GM12878 (cell line): Measurements from ENCODE around the gene HMCN2. TPM values are rescaled to one million over a fixed set of nuclear protein-coding genes. Genes with fewer than 3 reads are reported as not detected.
"Not testable (repeated sequence)": the region's sequence is repeated elsewhere in the genome, so short reads cannot be mapped to it uniquely, and the experiment has no call there.

Experiments
- ATAC-seq: fragments of 200-7000 bp; cut with Tn5 transposase; 3 replicates; pipeline ENCODE4 v1.9.1; 2020; ENCODE audit warnings: mild to moderate bottlenecking, moderate library complexity
- BruUV-seq: library from RNA; stranded (reverse); fragments of 400-500 nt; replicated peaks from 2 replicates; lab custom pipeline; 2021; lab: Mats Ljungman, UMichigan
- CTCF ChIA-PET: fragments of 300-600 bp; sonication (Branson Sonifier 250); formaldehyde crosslinking; extraction: SDS; loops from one replicate; lab custom pipeline; 2021; ENCODE audit warnings: inconsistent platforms; lab: Yijun Ruan, JAX
- POLR2A ChIA-PET: fragments of 350-600 bp; formaldehyde crosslinking; extraction: SDS; loops from one replicate; lab custom pipeline; 2021; ENCODE audit warnings: inconsistent platforms; lab: Charles Lee
- RAD21 ChIA-PET: fragments of 300-600 bp; sonication (Branson Sonifier 250); formaldehyde crosslinking; loops from one replicate; lab custom pipeline; 2023; ENCODE audit warnings: antibody characterized with exemption; ENCODE audit not compliant: unreplicated experiment; lab: Charles Lee
- SMC1A ChIA-PET: fragments of 300-600 bp; sonication (Branson Sonifier 250); formaldehyde crosslinking; loops from one replicate; lab custom pipeline; 2023; ENCODE audit not compliant: unreplicated experiment, uncharacterized antibody; lab: Charles Lee
- DNase-seq: peaks from one replicate; pipeline ENCODE4 v3.0.0-alpha.2; 2011; ENCODE audit warnings: low read depth, low spot score
- FAIRE-seq: peaks from 3 replicates; lab custom pipeline; 2011; peaks lifted over from hg19 to GRCh38; lab: Jason Lieb, UNC
- H2AFZ ChIP-seq: 2 replicates; pipeline ENCODE4 v1.6.0; 2011; ENCODE audit warnings: low read depth, low read length, control low read depth; ENCODE audit not compliant: control insufficient read depth
- H3K27ac ChIP-seq: 2 replicates; pipeline ENCODE4 v1.5.1; 2011; ENCODE audit warnings: control low read depth; ENCODE audit not compliant: control insufficient read depth, insufficient read depth
- H3K27me3 ChIP-seq, 2 experiments: replicated peaks in 1 of 2; 2 replicates each; pipeline versions ENCODE4 v1.6.0 to v1.6.1; 2011; ENCODE audit warnings: low read length in 1 of 2; ENCODE audit not compliant: control insufficient read depth in 2 of 2, insufficient read depth in 2 of 2
- H3K36me3 ChIP-seq, 2 experiments: 2 replicates each; pipeline ENCODE4 v1.5.1; 2011; ENCODE audit warnings: low read length in 1 of 2; ENCODE audit not compliant: control insufficient read depth in 2 of 2, insufficient read depth in 2 of 2
- H3K4me1 ChIP-seq: 2 replicates; pipeline ENCODE4 v1.6.1; 2011; ENCODE audit warnings: mild to moderate bottlenecking, low read length, moderate library complexity, mixed read lengths; ENCODE audit not compliant: control insufficient read depth, insufficient read depth
- H3K4me2 ChIP-seq: 2 replicates; pipeline ENCODE4 v1.6.0; 2011; ENCODE audit warnings: control low read depth; ENCODE audit not compliant: control insufficient read depth, insufficient read depth
- H3K4me3 ChIP-seq: fragments of 200-600 bp; sonication (generic); 2 replicates; pipeline ENCODE4 v1.5.1; 2016
- H3K79me2 ChIP-seq: 2 replicates; pipeline ENCODE4 v1.6.0; 2011; ENCODE audit warnings: low read length; ENCODE audit not compliant: control insufficient read depth, insufficient read depth
- H3K9ac ChIP-seq: 2 replicates; pipeline ENCODE4 v1.8.0; 2011; ENCODE audit warnings: low read length, control low read depth, mixed read lengths; ENCODE audit not compliant: control insufficient read depth, insufficient read depth
- H3K9me3 ChIP-seq: replicated peaks from 3 replicates; pipeline ENCODE4 v1.5.1; 2011; ENCODE audit warnings: mild to moderate bottlenecking, low read length; ENCODE audit not compliant: control insufficient read depth, insufficient read depth
- H4K20me1 ChIP-seq: 2 replicates; pipeline ENCODE4 v1.6.0; 2011; ENCODE audit not compliant: control insufficient read depth, insufficient read depth
- WGBS: methylation state at CpG from one replicate; pipeline ENCODE4 v1.1.6; 2016; ENCODE audit warnings: low lambda C conversion rate; ENCODE audit not compliant: insufficient replicate concordance, insufficient coverage; ENCODE audit errors: missing lambda C conversion rate; 5-methylcytosine and 5-hydroxymethylcytosine counted together
- in situ Hi-C: fragments of 300-500 bp; cut with MboI; formaldehyde crosslinking; loops from 9 replicates; pipeline ENCODE4 v1.14.3; 2018; ENCODE audit warnings: mixed read lengths
- intact Hi-C: fragments of 100-400 bp; cut with micrococcal nuclease; formaldehyde crosslinking; loops from one replicate; pipeline ENCODE4 v1.14.2; 2022; ENCODE audit not compliant: unreplicated experiment
- polyA plus RNA-seq, 11 experiments: library from polyadenylated mRNA; depleted of rRNA in 4 of 11; unstranded in 6 of 11; stranded (reverse) in 5 of 11; fragments of >200 nt; fragmentation: Nextera tagmentation in 4 of 11; fragmentation: Illumina TruSeq in 1 of 11; extraction: Ambion mirVana in 4 of 11; extraction: Trizol in 1 of 11; gene quantifications; 1 replicate in 1 of 11; 2 replicates in 10 of 11; pipeline versions ENCODE4 v1.2.1 to v1.2.3, GENCODE V29; 2011 to 2016; ENCODE audit warnings: inconsistent platforms in 2 of 11, missing spikeins in 2 of 11, low read depth in 1 of 11
- total RNA-seq, 4 experiments: library from RNA; depleted of rRNA in 3 of 4; stranded (reverse); fragments of >200 nt in 3 of 4; fragmentation: Illumina TruSeq in 1 of 4; extraction: Trizol in 1 of 4; gene quantifications; 2 replicates each; pipeline versions ENCODE4 v1.2.1 to v1.2.3, GENCODE V29; 2013 to 2021
- TF ChIP-seq, protein P1 (sequence below): fragments of 450-650 bp; IDR thresholded peaks from 2 replicates; pipeline ENCODE4 v1.6.1; 2017; ENCODE audit warnings: mild to moderate bottlenecking, moderate library complexity
- TF ChIP-seq, protein P2 (sequence below), 3 experiments: IDR thresholded peaks in 2 of 3; conservative IDR thresholded peaks in 1 of 3; 2 replicates each; pipeline ENCODE4 v1.5.1; 2011; ENCODE audit warnings: low read depth in 3 of 3, low read length in 3 of 3, mild to moderate bottlenecking in 3 of 3, control low read depth in 2 of 3, moderate library complexity in 2 of 3, inconsistent platforms in 1 of 3, mixed read lengths in 1 of 3; ENCODE audit not compliant: control insufficient read depth in 2 of 3, insufficient read depth in 1 of 3; ENCODE audit errors: extremely low read depth in 1 of 3

HMCN2 gene
- total and polyA plus RNA-seq, 10 of the 15 experiments (the other 5 are each of a cell fraction or from before 2014, with no cell fraction given) = 0.04 TPM; not detected in 9

DNA sequence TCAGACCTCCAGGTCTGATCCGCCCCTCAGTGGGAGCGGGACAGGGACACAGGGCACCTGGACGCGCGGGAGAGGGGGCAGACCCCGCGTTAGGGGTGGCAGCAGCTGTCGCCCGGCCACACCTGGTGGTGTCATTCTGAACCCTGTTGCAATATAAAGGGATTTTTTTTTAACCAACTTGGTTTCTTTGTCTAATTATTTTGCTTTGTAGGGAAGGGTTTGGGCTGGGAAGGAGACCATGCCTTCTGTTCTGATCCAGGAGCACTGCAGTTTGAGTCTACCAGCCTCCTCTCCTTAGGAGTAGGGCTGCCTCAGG lies 168.3 kb downstream of the HMCN2 start:
- in situ Hi-C loops = no loop called here
- TF ChIP-seq, protein P1, sequence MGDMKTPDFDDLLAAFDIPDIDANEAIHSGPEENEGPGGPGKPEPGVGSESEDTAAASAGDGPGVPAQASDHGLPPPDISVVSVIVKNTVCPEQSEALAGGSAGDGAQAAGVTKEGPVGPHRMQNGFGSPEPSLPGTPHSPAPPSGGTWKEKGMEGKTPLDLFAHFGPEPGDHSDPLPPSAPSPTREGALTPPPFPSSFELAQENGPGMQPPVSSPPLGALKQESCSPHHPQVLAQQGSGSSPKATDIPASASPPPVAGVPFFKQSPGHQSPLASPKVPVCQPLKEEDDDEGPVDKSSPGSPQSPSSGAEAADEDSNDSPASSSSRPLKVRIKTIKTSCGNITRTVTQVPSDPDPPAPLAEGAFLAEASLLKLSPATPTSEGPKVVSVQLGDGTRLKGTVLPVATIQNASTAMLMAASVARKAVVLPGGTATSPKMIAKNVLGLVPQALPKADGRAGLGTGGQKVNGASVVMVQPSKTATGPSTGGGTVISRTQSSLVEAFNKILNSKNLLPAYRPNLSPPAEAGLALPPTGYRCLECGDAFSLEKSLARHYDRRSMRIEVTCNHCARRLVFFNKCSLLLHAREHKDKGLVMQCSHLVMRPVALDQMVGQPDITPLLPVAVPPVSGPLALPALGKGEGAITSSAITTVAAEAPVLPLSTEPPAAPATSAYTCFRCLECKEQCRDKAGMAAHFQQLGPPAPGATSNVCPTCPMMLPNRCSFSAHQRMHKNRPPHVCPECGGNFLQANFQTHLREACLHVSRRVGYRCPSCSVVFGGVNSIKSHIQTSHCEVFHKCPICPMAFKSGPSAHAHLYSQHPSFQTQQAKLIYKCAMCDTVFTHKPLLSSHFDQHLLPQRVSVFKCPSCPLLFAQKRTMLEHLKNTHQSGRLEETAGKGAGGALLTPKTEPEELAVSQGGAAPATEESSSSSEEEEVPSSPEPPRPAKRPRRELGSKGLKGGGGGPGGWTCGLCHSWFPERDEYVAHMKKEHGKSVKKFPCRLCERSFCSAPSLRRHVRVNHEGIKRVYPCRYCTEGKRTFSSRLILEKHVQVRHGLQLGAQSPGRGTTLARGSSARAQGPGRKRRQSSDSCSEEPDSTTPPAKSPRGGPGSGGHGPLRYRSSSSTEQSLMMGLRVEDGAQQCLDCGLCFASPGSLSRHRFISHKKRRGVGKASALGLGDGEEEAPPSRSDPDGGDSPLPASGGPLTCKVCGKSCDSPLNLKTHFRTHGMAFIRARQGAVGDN = no peak
- TF ChIP-seq, protein P2, sequence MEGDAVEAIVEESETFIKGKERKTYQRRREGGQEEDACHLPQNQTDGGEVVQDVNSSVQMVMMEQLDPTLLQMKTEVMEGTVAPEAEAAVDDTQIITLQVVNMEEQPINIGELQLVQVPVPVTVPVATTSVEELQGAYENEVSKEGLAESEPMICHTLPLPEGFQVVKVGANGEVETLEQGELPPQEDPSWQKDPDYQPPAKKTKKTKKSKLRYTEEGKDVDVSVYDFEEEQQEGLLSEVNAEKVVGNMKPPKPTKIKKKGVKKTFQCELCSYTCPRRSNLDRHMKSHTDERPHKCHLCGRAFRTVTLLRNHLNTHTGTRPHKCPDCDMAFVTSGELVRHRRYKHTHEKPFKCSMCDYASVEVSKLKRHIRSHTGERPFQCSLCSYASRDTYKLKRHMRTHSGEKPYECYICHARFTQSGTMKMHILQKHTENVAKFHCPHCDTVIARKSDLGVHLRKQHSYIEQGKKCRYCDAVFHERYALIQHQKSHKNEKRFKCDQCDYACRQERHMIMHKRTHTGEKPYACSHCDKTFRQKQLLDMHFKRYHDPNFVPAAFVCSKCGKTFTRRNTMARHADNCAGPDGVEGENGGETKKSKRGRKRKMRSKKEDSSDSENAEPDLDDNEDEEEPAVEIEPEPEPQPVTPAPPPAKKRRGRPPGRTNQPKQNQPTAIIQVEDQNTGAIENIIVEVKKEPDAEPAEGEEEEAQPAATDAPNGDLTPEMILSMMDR (IDR thresholded peaks at IDR 0.05 in 2 of 3, conservative IDR thresholded peaks at IDR 0.05 in 1 of 3; ENCODE audit: control insufficient read depth in 2 of 3, extremely low read depth in 1 of 3, insufficient read depth in 1 of 3, low read depth in 3 of 3, low read length in 3 of 3) = no peak
- Histone ChIP-seq H2AFZ (no peak overlapping the region), H3K4me2 (no peak overlapping the region), H3K4me3 (no peak overlapping the region), H3K36me3 (no peaks in the 10 kb centered on the region), H3K27ac (no peak overlapping the region), H3K79me2 (no peaks in the 10 kb centered on the region), H3K9me3 (no peaks in the 10 kb centered on the region), H3K9ac (no peak overlapping the region), H4K20me1 (no peaks in the 10 kb centered on the region), H3K4me1 (no peaks in the 10 kb centered on the region), H3K27me3 (peaks cover 1 to 4% of the 10 kb centered on the region in 2 experiments; a peak in 3 of 4 replicates)
- BruUV-seq = no TSS peak
- intact Hi-C loops = no loop called here
- ChIA-PET RAD21 (no interaction called here), CTCF (no interaction called here), POLR2A (no interaction called here), SMC1A (no interaction called here)
- DNase-seq (no peak), ATAC-seq (no peak), FAIRE-seq (no peak)
- WGBS = 68% methylated on average over 9 of the region's 9 CpGs

DNA sequence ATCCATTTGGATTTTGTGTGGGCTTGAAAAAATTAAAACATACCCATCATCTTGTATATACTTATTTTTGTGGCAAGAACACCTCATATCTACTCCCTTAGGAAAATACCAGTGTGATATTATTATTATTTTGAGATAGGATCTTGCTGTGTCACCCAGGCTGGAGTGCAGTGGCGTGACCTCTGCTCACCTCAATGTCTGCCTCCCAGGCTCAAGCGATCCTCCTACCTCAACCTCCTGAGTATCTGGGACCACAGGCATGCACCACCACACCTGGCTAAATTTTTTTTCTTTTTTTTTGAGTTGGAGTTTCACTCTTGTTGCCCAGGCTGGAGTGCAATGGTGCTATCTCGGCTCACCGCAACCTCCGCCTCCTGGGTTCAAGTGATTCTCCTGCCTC lies 169.1 kb downstream of the HMCN2 start:
- in situ Hi-C loops, SMC1A ChIA-PET, H3K79me2 ChIP-seq, H3K4me2 ChIP-seq, ATAC-seq, H3K9me3 ChIP-seq, H3K27me3 ChIP-seq, H3K4me1 ChIP-seq, CTCF ChIA-PET, intact Hi-C loops, H3K4me3 ChIP-seq, H3K9ac ChIP-seq, H4K20me1 ChIP-seq, POLR2A ChIA-PET, H3K36me3 ChIP-seq, RAD21 ChIA-PET, FAIRE-seq, BruUV-seq, DNase-seq, H2AFZ ChIP-seq, H3K27ac ChIP-seq: not testable (repeated sequence)
- WGBS = 44% methylated on average over 2 of the region's 5 CpGs
